Right cardiac atrium (tissue), 5 donors: ENCODE data around the gene GFI1B. TPM values are rescaled to one million over a fixed set of nuclear protein-coding genes. Genes with fewer than 3 reads are reported as not detected.
"Not testable (repeated sequence)": the region's sequence is repeated elsewhere in the genome, so short reads cannot be mapped to it uniquely, and the experiment has no call there.

Experiments used
- ATAC-seq, 2 donors: fragments of 200-7000 bp; cut with Tn5 transposase; one replicate each; pipeline versions ENCODE4 v1.8.0 to v1.9.1; 2020; ENCODE audit warnings: moderate library complexity in 2 of 2, mild to moderate bottlenecking in 1 of 2
- DNase-seq, 3 donors: peaks; one replicate each; pipeline ENCODE4 v3.0.0-alpha.2; 2020
- H3K27ac ChIP-seq: one replicate; pipeline ENCODE4 v1.5.1; 2013; ENCODE audit warnings: mild to moderate bottlenecking, low read length, control low read depth, moderate library complexity
- H3K27me3 ChIP-seq: one replicate; pipeline ENCODE4 v1.6.1; 2013; ENCODE audit not compliant: control insufficient read depth, insufficient read depth
- H3K4me1 ChIP-seq: one replicate; pipeline ENCODE4 v1.6.1; 2013; ENCODE audit warnings: low read length; ENCODE audit not compliant: control insufficient read depth, insufficient read depth
- H3K4me3 ChIP-seq: one replicate; pipeline ENCODE4 v1.5.1; 2013; ENCODE audit warnings: low read length, control low read depth
- H3K9me3 ChIP-seq: one replicate; pipeline ENCODE4 v1.6.1; 2013; ENCODE audit warnings: low read length; ENCODE audit not compliant: control insufficient read depth
- WGBS: extraction: QIAGEN DNeasy Blood & Tissue Kit; methylation state at CpG from one replicate; pipeline ENCODE4 v1.1.7; 2013; 5-methylcytosine and 5-hydroxymethylcytosine counted together
- intact Hi-C, 4 donors: fragments of 100-400 bp; cut with DNase I; formaldehyde crosslinking; loops; one replicate each; pipeline versions ENCODE4 v1.11.0 to v1.14.0; 2022 to 2023
- polyA plus RNA-seq: library from polyadenylated mRNA; stranded (reverse); fragments of 200-250 nt; gene quantifications from one replicate; pipeline ENCODE4 v1.2.3, GENCODE V29; 2013
- total RNA-seq, 4 donors: library from RNA; stranded (reverse); fragmentation: NEBNext Ultra II Directional; extraction: Animal tissue kit (Norgen Biotek cat#: 25700); gene quantifications; one replicate each; pipeline ENCODE4 v1.2.1, GENCODE V29; 2021
- donor health status: healthy with polysubstance abuse.
- donor health status: DM: no; HTN: yes; CAD: no.
- donor health status: DM: no; HTN: no; CAD: no.
- donor health status: DM: no; HTN: yes; CAD: no; lungs with severe emphysema.
- donor health status: DM: yes; HTN: yes; CAD: no.

Gene GFI1B
- total and polyA plus RNA-seq, 5 donors: 0.16 to 0.56 (median 0.34) TPM

GRCh38 chr9:132946211-132946610 is 32.3 kb upstream of the GFI1B start:
- Histone ChIP-seq H3K4me1 (peaks cover 5% of the 10 kb centered on the region), H3K9me3 (no peaks in the 10 kb centered on the region), H3K27me3 (no peaks in the 10 kb centered on the region), H3K27ac (no peak overlapping the region), H3K4me3 (no peak overlapping the region)
- intact Hi-C loops: no loop called here
- 39% methylated on average over 3 of the region's 3 CpGs for WGBS
- DNase-seq: no peak
- no peak for ATAC-seq

- Histone ChIP-seq H3K27ac (no peak overlapping the region), H3K9me3 (no peaks in the 10 kb centered on the region), H3K27me3 (no peaks in the 10 kb centered on the region), H3K4me1 (peaks cover 5% of the 10 kb centered on the region), H3K4me3 (no peak overlapping the region)
- no peak for ATAC-seq
- 81% methylated on average over 7 of the region's 7 CpGs for WGBS
- DNase-seq: no peak
- intact Hi-C loops: no loop called here
Measured at GRCh38 chr9:132946631-132947295, 31.7 kb upstream of the GFI1B start.

GRCh38 chr9:132947756-132948155 is 30.7 kb upstream of the GFI1B start:
- H3K27ac ChIP-seq: no peak overlapping the region
- no peaks in the 10 kb centered on the region for H3K27me3 ChIP-seq
- H3K4me1 ChIP-seq: peaks cover 5% of the 10 kb centered on the region
- no peak for ATAC-seq
- no peak for DNase-seq
- H3K9me3 ChIP-seq: no peaks in the 10 kb centered on the region
- intact Hi-C loops: no loop called here
- H3K4me3 ChIP-seq: no peak overlapping the region
- 92% methylated on average over 8 of the region's 8 CpGs for WGBS

GRCh38 chr9:132948482-132949050 is 29.9 kb upstream of the GFI1B start:
- WGBS: 80% methylated on average over 18 of the region's 18 CpGs
- Histone ChIP-seq H3K9me3 (no peaks in the 10 kb centered on the region), H3K27ac (no peak overlapping the region), H3K4me3 (no peak overlapping the region), H3K4me1 (peaks cover under 1% of the 10 kb centered on the region), H3K27me3 (no peaks in the 10 kb centered on the region)
- no peak for DNase-seq
- no peak for ATAC-seq
- intact Hi-C loops: no loop called here

GRCh38 chr9:132949709-132950108 is 28.8 kb upstream of the GFI1B start:
- no peak overlapping the region for H3K4me3 ChIP-seq
- DNase-seq: no peak
- intact Hi-C loops: no loop called here
- H3K27ac ChIP-seq: no peak overlapping the region
- H3K9me3 ChIP-seq: no peaks in the 10 kb centered on the region
- ATAC-seq: no peak
- H3K27me3 ChIP-seq: no peaks in the 10 kb centered on the region
- no peaks in the 10 kb centered on the region for H3K4me1 ChIP-seq
- WGBS: 76% methylated on average over 4 of the region's 4 CpGs

- WGBS: 77% methylated on average over 2 of the region's 2 CpGs
Measured at GRCh38 chr9:132955123-132955522, 23.4 kb upstream of the GFI1B start.

GRCh38 chr9:132955768-132956167 is 22.7 kb upstream of the GFI1B start:
- DNase-seq (no peak), ATAC-seq (no peak)
- Histone ChIP-seq H3K4me1 (no peaks in the 10 kb centered on the region), H3K9me3 (no peaks in the 10 kb centered on the region), H3K4me3 (no peak overlapping the region), H3K27me3 (no peaks in the 10 kb centered on the region), H3K27ac (no peak overlapping the region)
- 64% methylated on average over 2 of the region's 2 CpGs for WGBS
- intact Hi-C loops: no loop called here

More at GRCh38 chr9:132955123-132955522, 23.4 kb upstream of the GFI1B start:
- no peaks in the 10 kb centered on the region for H3K9me3 ChIP-seq
- ATAC-seq (no peak), DNase-seq (no peak)
- H3K27ac ChIP-seq: no peak overlapping the region
- no peaks in the 10 kb centered on the region for H3K4me1 ChIP-seq
- no peaks in the 10 kb centered on the region for H3K27me3 ChIP-seq
- intact Hi-C loops: no loop called here
- no peak overlapping the region for H3K4me3 ChIP-seq

GRCh38 chr9:132957805-132958204 is 20.7 kb upstream of the GFI1B start:
- 68% methylated on average over 6 of the region's 6 CpGs for WGBS

GRCh38 chr9:132961002-132961401 is 17.5 kb upstream of the GFI1B start:
- no peaks in the 10 kb centered on the region for H3K4me1 ChIP-seq
- intact Hi-C loops: no loop called here
- ATAC-seq (no peak), DNase-seq (no peak)
- H3K27ac ChIP-seq: no peak overlapping the region
- no peaks in the 10 kb centered on the region for H3K27me3 ChIP-seq
- H3K4me3 ChIP-seq: no peak overlapping the region
- H3K9me3 ChIP-seq: no peaks in the 10 kb centered on the region
- 69% methylated on average over 6 of the region's 6 CpGs for WGBS

More at GRCh38 chr9:132957805-132958204, 20.7 kb upstream of the GFI1B start:
- Histone ChIP-seq H3K4me1 (no peaks in the 10 kb centered on the region), H3K9me3 (no peaks in the 10 kb centered on the region), H3K4me3 (no peak overlapping the region), H3K27me3 (no peaks in the 10 kb centered on the region), H3K27ac (no peak overlapping the region)
- DNase-seq (no peak), ATAC-seq (no peak)
- intact Hi-C loops: no loop called here

GRCh38 chr9:132965478-132965877 is 13.0 kb upstream of the GFI1B start:
- Histone ChIP-seq H3K27me3 (no peaks in the 10 kb centered on the region), H3K9me3 (no peaks in the 10 kb centered on the region), H3K4me3 (no peak overlapping the region), H3K27ac (no peak overlapping the region), H3K4me1 (no peaks in the 10 kb centered on the region)
- WGBS: 83% methylated on average over 9 of the region's 9 CpGs
- intact Hi-C loops: no loop called here
- DNase-seq (no peak), ATAC-seq (no peak)

GRCh38 chr9:132967908-132968307 is 10.6 kb upstream of the GFI1B start:
- H3K4me1 ChIP-seq, H3K9me3 ChIP-seq, ATAC-seq, H3K27me3 ChIP-seq, H3K27ac ChIP-seq, DNase-seq, H3K4me3 ChIP-seq, intact Hi-C loops: not testable (repeated sequence)
- 90% methylated on average over 3 of the region's 3 CpGs for WGBS
